Endothelial cell of umbilical vein (primary cell): ENCODE measurements around the gene PCBP4. TPM values are rescaled to one million over a fixed set of nuclear protein-coding genes. Genes with fewer than 3 reads are reported as not detected.
"Not testable (repeated sequence)": the region's sequence is repeated elsewhere in the genome, so short reads cannot be mapped to it uniquely, and the experiment has no call there.

Experiments
- BruUV-seq: library from RNA; stranded (reverse); fragments of 400-500 nt; replicated peaks from 2 replicates; lab custom pipeline; 2021; lab: Mats Ljungman, UMichigan
- CTCF ChIA-PET: fragments of 300-600, 350-600 bp; sonication (Branson Sonifier 250); formaldehyde crosslinking; loops from one replicate; lab custom pipeline; 2021; ENCODE audit warnings: antibody characterized with exemption, inconsistent platforms; lab: Charles Lee
- POLR2A ChIA-PET: fragments of 300-600, 350-600 bp; sonication (Branson Sonifier 250); formaldehyde crosslinking; loops from one replicate; lab custom pipeline; 2021; ENCODE audit warnings: antibody characterized with exemption, inconsistent platforms; lab: Charles Lee
- DNase-seq: peaks from one replicate; pipeline ENCODE4 v3.0.0-alpha.2; 2011; ENCODE audit warnings: low read depth, low spot score
- FAIRE-seq: peaks from 2 replicates; lab custom pipeline; 2011; peaks lifted over from hg19 to GRCh38; lab: Jason Lieb, UNC
- H2AFZ ChIP-seq: 2 replicates; pipeline ENCODE4 v1.6.0; 2012; ENCODE audit warnings: low read depth, low read length, control low read depth, inconsistent platforms
- H3K27ac ChIP-seq: 2 replicates; pipeline ENCODE4 v1.5.1; 2011; ENCODE audit warnings: low read depth, mild to moderate bottlenecking, control low read depth, low read length, moderate library complexity; ENCODE audit not compliant: insufficient read depth
- H3K27me3 ChIP-seq, 2 experiments: 2 replicates each; pipeline versions ENCODE4 v1.6.0 to v1.6.1; 2011; ENCODE audit warnings: low read length in 2 of 2, mixed read lengths in 1 of 2; ENCODE audit not compliant: control insufficient read depth in 2 of 2, insufficient read depth in 2 of 2
- H3K36me3 ChIP-seq, 2 experiments: 2 replicates in 1 of 2; 3 replicates in 1 of 2; pipeline ENCODE4 v1.5.1; 2011; ENCODE audit warnings: low read length in 2 of 2, mild to moderate bottlenecking in 1 of 2, moderate library complexity in 1 of 2; ENCODE audit not compliant: control insufficient read depth in 2 of 2, insufficient read depth in 2 of 2; ENCODE audit errors: extremely low read depth in 1 of 2
- H3K4me1 ChIP-seq: 3 replicates; pipeline ENCODE4 v1.5.1; 2011; ENCODE audit warnings: mild to moderate bottlenecking, low read length; ENCODE audit not compliant: control insufficient read depth, insufficient read depth; ENCODE audit errors: extremely low read depth
- H3K4me2 ChIP-seq: 2 replicates; pipeline ENCODE4 v1.6.1; 2011; ENCODE audit warnings: low read length, control low read depth, mixed read lengths; ENCODE audit not compliant: insufficient read depth
- H3K4me3 ChIP-seq, 3 experiments: fragments of 200-600 bp in 1 of 3; sonication (generic), shearing (Covaris generic) in 1 of 3; replicated peaks in 1 of 3; 2 replicates each; pipeline ENCODE4 v1.5.1; 2011 to 2016; ENCODE audit warnings: control low read depth in 3 of 3, low read length in 3 of 3, mild to moderate bottlenecking in 2 of 3, inconsistent platforms in 1 of 3, low read depth in 1 of 3, moderate library complexity in 1 of 3; ENCODE audit not compliant: insufficient read depth in 1 of 3
- H3K79me2 ChIP-seq: 2 replicates; pipeline ENCODE4 v1.6.0; 2012; ENCODE audit warnings: low read length, inconsistent platforms; ENCODE audit not compliant: control insufficient read depth, insufficient read depth
- H3K9ac ChIP-seq: replicated peaks from 2 replicates; pipeline ENCODE3; 2011; ENCODE audit warnings: low read length, control low read depth; ENCODE audit not compliant: insufficient read depth; ENCODE audit errors: extremely low read depth
- H3K9me1 ChIP-seq: replicated peaks from 3 replicates; pipeline ENCODE4 v1.6.0; 2011; ENCODE audit warnings: mild to moderate bottlenecking, low read length; ENCODE audit not compliant: control insufficient read depth, insufficient read depth; ENCODE audit errors: extremely low read depth
- H3K9me3 ChIP-seq: replicated peaks from 2 replicates; pipeline ENCODE4 v1.5.1; 2012; ENCODE audit warnings: low read length, inconsistent platforms; ENCODE audit not compliant: control insufficient read depth, insufficient read depth
- H4K20me1 ChIP-seq: replicated peaks from 2 replicates; pipeline ENCODE3; 2011; ENCODE audit warnings: mild to moderate bottlenecking, low read length; ENCODE audit not compliant: control insufficient read depth, insufficient read depth; ENCODE audit errors: extremely low read depth
- FOS ChIP-seq: IDR thresholded peaks from 2 replicates; pipeline ENCODE4 v1.6.1; 2011; ENCODE audit warnings: mild to moderate bottlenecking, low read length, moderate library complexity, borderline replicate concordance; ENCODE audit not compliant: insufficient read depth
- GATA2 ChIP-seq: IDR thresholded peaks from 2 replicates; pipeline ENCODE4 v1.7.0; 2011; ENCODE audit warnings: low read depth, mild to moderate bottlenecking, moderate library complexity, mixed read lengths, low read length; ENCODE audit not compliant: insufficient read length, insufficient read depth
- JUN ChIP-seq: IDR thresholded peaks from 2 replicates; pipeline ENCODE4 v1.6.1; 2011; ENCODE audit warnings: borderline replicate concordance, low read depth; ENCODE audit not compliant: insufficient read length, insufficient read depth
- MYC ChIP-seq: IDR thresholded peaks from one replicate; pipeline ENCODE4 v1.6.1; 2011; ENCODE audit warnings: mild to moderate bottlenecking, low read depth, low read length
- POLR2A ChIP-seq: IDR thresholded peaks from 2 replicates; pipeline ENCODE4 v1.6.1; 2012; ENCODE audit warnings: low read depth, mild to moderate bottlenecking, control low read depth, low read length
- dilution Hi-C: fragments of 300-500 bp; cut with MboI; formaldehyde crosslinking; loops from one replicate; pipeline ENCODE4 v1.15.0; 2019; ENCODE audit warnings: low sequenced_read_pairs; ENCODE audit not compliant: extremely low pct_ligation_motif_present
- intact Hi-C: fragments of 100-400 bp; cut with micrococcal nuclease; formaldehyde crosslinking; loops from one replicate; pipeline ENCODE4 v1.10.0; 2022
- polyA plus RNA-seq, 4 experiments: library from polyadenylated mRNA; depleted of rRNA in 3 of 4; stranded (reverse) in 3 of 4; unstranded in 1 of 4; fragments of >200 nt; gene quantifications; 2 replicates each; pipeline versions ENCODE4 v1.2.1 to v1.2.3, GENCODE V29; 2011 to 2012; ENCODE audit warnings: missing spikeins in 1 of 4
- total RNA-seq: library from RNA; stranded (reverse); gene quantifications from 2 replicates; pipeline ENCODE4 v1.2.3, GENCODE V29; 2021
- TF ChIP-seq, protein P1 (sequence below): IDR thresholded peaks from 2 replicates; pipeline ENCODE4 v1.6.1; 2011; ENCODE audit not compliant: insufficient read depth, insufficient read length

Gene PCBP4
- total and polyA plus RNA-seq, 2 donors (not counting 3 experiments of a cell fraction or from before 2014, with no cell fraction given): 46.5 to 63.1 TPM

DNA sequence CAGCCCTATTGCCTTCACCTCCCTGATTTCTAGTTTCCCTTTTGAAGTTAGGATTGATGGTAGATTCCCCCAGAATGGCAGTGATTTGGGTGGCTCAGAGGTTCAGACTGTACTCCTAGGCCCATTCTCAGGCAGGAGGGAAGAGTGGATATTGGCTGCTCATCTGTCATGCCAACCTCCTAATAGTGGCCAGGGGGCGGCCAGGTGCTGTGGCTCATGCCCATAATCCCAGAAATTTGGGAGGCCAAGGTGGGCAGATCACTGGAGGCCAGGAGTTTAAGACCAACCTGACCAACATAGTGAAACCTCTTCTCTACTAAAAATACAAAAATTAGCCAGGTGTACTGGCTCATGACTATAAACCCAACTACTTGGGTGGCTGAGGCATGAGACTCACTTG is 36.8 kb downstream of the PCBP4 start:
- H3K4me1 ChIP-seq: no peaks in the 10 kb centered on the region
- H3K4me3 ChIP-seq: no peak overlapping the region
- H3K9ac ChIP-seq: no peak overlapping the region
- no peak overlapping the region for H3K27ac ChIP-seq
- no peak for FAIRE-seq
- H3K27me3 ChIP-seq: no peaks in the 10 kb centered on the region
- CTCF ChIA-PET: no interaction called here
- dilution Hi-C loops: no loop called here
- POLR2A ChIA-PET: no interaction called here
- H3K4me2 ChIP-seq: no peak overlapping the region
- H2AFZ ChIP-seq: no peak overlapping the region
- no peaks in the 10 kb centered on the region for H3K9me1 ChIP-seq
- no peaks in the 10 kb centered on the region for H4K20me1 ChIP-seq
- TF ChIP-seq MYC: no peak
- TF ChIP-seq FOS: no peak
- TF ChIP-seq, protein P1, sequence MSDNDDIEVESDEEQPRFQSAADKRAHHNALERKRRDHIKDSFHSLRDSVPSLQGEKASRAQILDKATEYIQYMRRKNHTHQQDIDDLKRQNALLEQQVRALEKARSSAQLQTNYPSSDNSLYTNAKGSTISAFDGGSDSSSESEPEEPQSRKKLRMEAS: no peak
- TF ChIP-seq GATA2: no peak
- TF ChIP-seq JUN: no peak
- TF ChIP-seq POLR2A: no peak
- intact Hi-C loops: no loop called here
- no peaks in the 10 kb centered on the region for H3K79me2 ChIP-seq
- no TSS peak for BruUV-seq
- H3K9me3 ChIP-seq: no peaks in the 10 kb centered on the region
- DNase-seq: no peak
- peaks cover 0 to 20% of the 10 kb centered on the region in 2 experiments for H3K36me3 ChIP-seq

GRCh38 chr3:51929420-51930003 is 37.7 kb downstream of the PCBP4 start:
- Histone ChIP-seq H3K36me3 (peaks cover 0 to 17% of the 10 kb centered on the region in 2 experiments), H3K79me2 (no peaks in the 10 kb centered on the region), H3K9me1 (no peaks in the 10 kb centered on the region), H3K4me2 (no peak overlapping the region), H3K9me3 (no peaks in the 10 kb centered on the region), H3K4me3 (no peak overlapping the region), H3K9ac (no peak overlapping the region), H2AFZ (no peak overlapping the region), H3K27ac (no peak overlapping the region), H4K20me1 (no peaks in the 10 kb centered on the region), H3K4me1 (no peaks in the 10 kb centered on the region), H3K27me3 (no peaks in the 10 kb centered on the region)
- no peak for TF ChIP-seq GATA2
- dilution Hi-C loops: no loop called here
- CTCF ChIA-PET: no interaction called here
- no peak for DNase-seq
- POLR2A ChIA-PET: no interaction called here
- FAIRE-seq: no peak
- BruUV-seq: no TSS peak
- intact Hi-C loops: no loop called here

DNA sequence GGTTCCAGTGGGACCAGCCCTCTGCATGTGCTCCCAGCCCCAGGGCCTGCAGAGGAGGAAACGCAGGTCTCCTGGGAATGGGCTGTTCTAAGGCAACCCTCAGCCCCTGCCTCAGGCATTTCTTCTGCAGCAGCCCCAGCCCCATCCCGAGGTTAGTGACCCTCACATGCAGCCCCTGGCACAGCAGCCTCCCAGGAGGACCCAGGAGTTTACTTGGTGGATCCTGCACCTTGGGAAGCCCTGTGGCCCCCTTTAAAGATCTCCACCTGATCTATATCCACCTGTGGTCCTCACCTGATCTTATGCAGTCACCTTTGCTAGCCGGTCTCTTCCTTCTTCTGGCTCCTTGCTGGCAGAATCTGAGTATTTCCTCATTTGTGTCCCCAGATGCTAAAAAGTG is 38.3 kb downstream of the PCBP4 start:
- H3K9me3 ChIP-seq, CTCF ChIA-PET, H3K9me1 ChIP-seq, dilution Hi-C loops, H3K4me3 ChIP-seq, H2AFZ ChIP-seq, H3K27me3 ChIP-seq, H3K4me1 ChIP-seq, POLR2A ChIA-PET, DNase-seq, H3K27ac ChIP-seq, FAIRE-seq, H3K79me2 ChIP-seq, BruUV-seq, H3K9ac ChIP-seq, H4K20me1 ChIP-seq, H3K4me2 ChIP-seq, intact Hi-C loops: not testable (repeated sequence)
- H3K36me3 ChIP-seq: peaks cover 0 to 12% of the 10 kb centered on the region in 2 experiments
